Naive thymus-derived CD8-positive, alpha-beta T cell (primary cell): ENCODE results near the gene SMIM3. TPM values are rescaled to one million over a fixed set of nuclear protein-coding genes. Genes with fewer than 3 reads are reported as not detected.

ENCODE experiments used
- ATAC-seq, 2 donors: fragments of 150-1000 bp; cut with Tn5 transposase in 1 of 2; sonication (Bioruptor Pico), chemical (Tn5 transposase) in 1 of 2; 1 replicate in 1 of 2; 2 replicates in 1 of 2; pipeline ENCODE4 v1.10.0; 2021; ENCODE audit warnings: mild to moderate bottlenecking in 2 of 2, moderate library complexity in 2 of 2
- POLR2A ChIA-PET: fragments of 350-600 bp; sonication (Branson Sonifier 250); formaldehyde crosslinking; loops from one replicate; lab custom pipeline; 2021; ENCODE audit warnings: antibody characterized with exemption; lab: Charles Lee
- DNase-seq, 10 donors: peaks; one replicate each; pipeline versions ENCODE4 v3.0.0 to v3.0.0-alpha.2; 2020 to 2022
- H3K27ac Mint-ChIP-seq, 10 donors: one replicate each; pipeline ENCODE4 v1.8.0; 2020 to 2022; ENCODE audit warnings: mild to moderate bottlenecking in 10 of 10, mixed read lengths in 10 of 10, moderate library complexity in 4 of 10, inconsistent platforms in 1 of 10
- H3K27me3 Mint-ChIP-seq, 5 donors: one replicate each; pipeline ENCODE4 v1.8.0; 2021 to 2022; ENCODE audit warnings: mixed read lengths in 5 of 5
- H3K36me3 Mint-ChIP-seq, 3 donors: one replicate each; pipeline ENCODE4 v1.8.0; 2020 to 2022; ENCODE audit warnings: mixed read lengths in 3 of 3, mild to moderate bottlenecking in 2 of 3, inconsistent platforms in 1 of 3
- H3K4me1 Mint-ChIP-seq, 4 donors: one replicate each; pipeline ENCODE4 v1.8.0; 2021 to 2022; ENCODE audit warnings: mixed read lengths in 4 of 4
- H3K4me3 Mint-ChIP-seq, 10 donors: one replicate each; pipeline ENCODE4 v1.8.0; 2020 to 2022; ENCODE audit warnings: mild to moderate bottlenecking in 10 of 10, mixed read lengths in 10 of 10, moderate library complexity in 6 of 10, inconsistent platforms in 1 of 10
- H3K9me3 Mint-ChIP-seq, 9 donors: one replicate each; pipeline ENCODE4 v1.8.0; 2020 to 2022; ENCODE audit warnings: mixed read lengths in 9 of 9, mild to moderate bottlenecking in 3 of 9, inconsistent platforms in 1 of 9, moderate library complexity in 1 of 9
- polyA plus RNA-seq, 3 donors: library from polyadenylated mRNA; unstranded; fragments of 300-500 nt; fragmentation: Illumina TruSeq; gene quantifications; one replicate each; pipeline ENCODE4 v1.2.3, GENCODE V29; 2021
- total RNA-seq, 8 experiments: library from RNA in 2 of 8; stranded (reverse) in 2 of 8; gene quantifications; one replicate each; pipeline ENCODE4 v1.2.3 and lab custom pipeline; 2021 to 2026

The SMIM3 gene
- total and polyA plus RNA-seq, 5 experiments from 2014 or later = 4.1 to 12.2 (median 8.5) TPM

DNA sequence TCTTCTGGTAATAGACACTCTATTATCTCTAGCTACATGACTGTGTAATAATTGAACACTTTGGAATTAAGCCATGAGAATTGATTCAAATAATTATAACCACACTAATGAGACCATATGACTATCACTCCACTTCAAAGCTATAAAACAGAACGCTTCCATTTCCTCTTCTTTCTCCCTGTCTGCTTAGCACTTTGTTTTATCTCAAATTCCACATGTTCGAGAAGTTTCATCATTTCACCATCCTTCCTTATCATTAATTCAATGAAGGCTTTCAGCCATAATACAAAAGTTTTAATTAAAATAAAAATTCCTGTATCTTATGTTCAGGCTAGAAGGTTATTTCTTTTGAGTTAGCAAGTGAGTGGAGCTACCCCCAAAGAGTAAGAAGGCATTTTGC, 12.3 kb upstream of the SMIM3 start:
- peak overlapping the region in 1 of 10 donors; percentile 4 for H3K27ac Mint-ChIP-seq
- POLR2A ChIA-PET = no interaction called here
- ATAC-seq (no peak), DNase-seq (no peak)
- no peaks in the 10 kb centered on the region for H3K36me3 Mint-ChIP-seq
- H3K27me3 Mint-ChIP-seq = peaks cover 0 to 19% (median 0%) of the 10 kb centered on the region in 5 donors
- peaks cover 0 to 9% (median 0%) of the 10 kb centered on the region in 9 donors for H3K9me3 Mint-ChIP-seq
- H3K4me1 Mint-ChIP-seq = peaks cover 0 to 25% (median 3%) of the 10 kb centered on the region in 4 donors
- no peak overlapping the region for H3K4me3 Mint-ChIP-seq

DNA sequence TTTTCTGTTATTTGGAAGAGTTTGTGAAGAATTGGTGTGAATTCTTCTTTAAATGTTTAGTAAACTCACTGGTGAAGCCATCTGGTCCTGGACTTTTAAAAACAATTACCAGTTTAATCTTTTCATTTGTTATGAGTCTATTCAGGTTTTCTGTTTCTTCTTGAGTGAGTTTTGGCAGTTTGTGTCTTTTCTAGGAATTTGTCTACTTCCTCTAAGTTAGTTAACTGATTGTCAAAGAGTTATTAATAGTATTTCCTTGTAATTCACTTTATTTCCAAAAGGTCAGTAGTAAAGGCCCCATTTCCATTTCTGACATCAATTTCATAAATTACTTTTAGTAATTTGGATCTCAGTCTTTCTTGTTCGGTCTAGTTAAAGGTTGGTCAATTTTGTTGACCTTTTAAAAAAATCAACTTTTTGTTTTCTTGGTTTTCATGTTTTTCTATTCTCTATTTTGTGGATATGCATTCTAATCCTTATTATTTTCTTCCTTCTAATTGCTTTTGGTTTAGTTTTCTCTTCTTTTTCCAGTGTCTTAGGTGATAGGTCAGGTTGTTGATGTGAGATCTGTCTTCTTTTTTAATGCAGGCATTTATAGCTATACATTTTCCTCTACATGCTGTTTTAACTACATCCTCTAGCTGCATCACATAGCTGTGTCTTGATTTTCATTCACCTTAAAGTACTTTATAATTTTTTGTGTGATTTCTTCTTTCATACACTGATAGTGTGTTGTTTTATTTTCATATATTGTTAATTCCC, 7.3 kb upstream of the SMIM3 start:
- DNase-seq (no peak), ATAC-seq (no peak)
- Mint-ChIP-seq H3K9me3 (peaks cover 0 to 3% (median 0%) of the 10 kb centered on the region in 9 donors), H3K27ac (no peak overlapping the region), H3K4me1 (no peaks in the 10 kb centered on the region), H3K4me3 (no peak overlapping the region), H3K27me3 (peaks cover 0 to 12% (median 0%) of the 10 kb centered on the region in 5 donors), H3K36me3 (peaks cover 0 to 3% (median 0%) of the 10 kb centered on the region in 3 donors)
- POLR2A ChIA-PET = no interaction called here

DNA sequence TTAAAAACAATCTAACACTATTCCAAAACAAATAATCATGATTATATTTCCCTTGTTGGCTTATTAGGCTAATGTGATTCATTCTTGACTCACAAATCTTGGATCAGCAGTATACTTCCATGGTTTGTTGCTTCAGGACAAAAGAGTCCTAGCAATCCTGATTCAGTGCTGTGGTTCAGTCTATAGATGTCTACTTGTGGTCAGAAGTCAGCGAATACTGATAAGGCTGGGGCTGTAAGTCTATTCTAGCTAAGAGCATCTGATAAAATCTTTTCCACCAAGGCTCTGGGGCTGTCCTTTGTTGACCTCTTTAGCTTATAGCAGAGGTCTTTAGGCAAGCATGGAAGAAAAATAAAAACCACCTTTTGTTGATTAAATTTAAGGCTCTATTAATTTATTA, 4.4 kb upstream of the SMIM3 start:
- POLR2A ChIA-PET = interaction anchor here (0.6 kb wide), 1 partner anchor 9 kb away, joined by 3 read pairs; no protein-coding TSS in a partner anchor
- Mint-ChIP-seq H3K9me3 (peaks cover 0 to 3% (median 0%) of the 10 kb centered on the region in 9 donors), H3K27ac (no peak overlapping the region), H3K4me3 (no peak overlapping the region), H3K36me3 (peaks cover 0 to 3% (median 0%) of the 10 kb centered on the region in 3 donors), H3K4me1 (peaks cover 4 to 13% (median 12%) of the 10 kb centered on the region in 4 donors), H3K27me3 (peaks cover 0 to 12% (median 0%) of the 10 kb centered on the region in 5 donors)
- DNase-seq = no peak
- no peak for ATAC-seq

DNA sequence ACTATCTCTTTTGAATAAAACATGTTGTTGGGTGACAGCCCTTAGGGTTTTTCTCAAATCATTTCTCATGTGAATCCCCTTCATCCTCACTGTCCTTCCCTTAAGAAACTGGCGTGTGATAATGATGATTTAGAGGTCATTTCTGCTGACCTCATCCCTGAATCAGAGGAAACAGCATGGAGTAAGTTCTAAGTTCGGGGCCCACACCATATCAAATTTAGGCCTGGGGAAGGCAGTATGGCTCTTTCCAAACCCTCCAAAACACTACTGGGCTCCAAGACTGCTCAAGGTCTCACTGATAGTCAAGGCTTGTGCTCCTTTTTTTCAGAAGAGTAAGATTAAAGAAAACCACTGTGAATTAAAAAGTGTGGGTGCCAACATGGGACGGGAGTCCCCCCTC, 872 bp upstream of the SMIM3 start:
- ATAC-seq (no peak), DNase-seq (no peak)
- POLR2A ChIA-PET = interaction anchor here (0.6 to 2.4 kb wide), 4 partner anchors 19 to 672 kb away, joined by 3 to 21 read pairs (median 10); partner anchors contain the start of genes CD74, DCTN4 and RBM22
- H3K4me3 Mint-ChIP-seq = peak overlapping the region; percentile 80 to 100 (median 96)
- peak overlapping the region; percentile 37 to 91 (median 82) for H3K27ac Mint-ChIP-seq
- H3K9me3 Mint-ChIP-seq = no peaks in the 10 kb centered on the region
- peaks cover 21 to 48% (median 47%) of the 10 kb centered on the region in 4 donors for H3K4me1 Mint-ChIP-seq
- H3K36me3 Mint-ChIP-seq = no peaks in the 10 kb centered on the region
- peaks cover 0 to 2% (median 0%) of the 10 kb centered on the region in 5 donors for H3K27me3 Mint-ChIP-seq

DNA sequence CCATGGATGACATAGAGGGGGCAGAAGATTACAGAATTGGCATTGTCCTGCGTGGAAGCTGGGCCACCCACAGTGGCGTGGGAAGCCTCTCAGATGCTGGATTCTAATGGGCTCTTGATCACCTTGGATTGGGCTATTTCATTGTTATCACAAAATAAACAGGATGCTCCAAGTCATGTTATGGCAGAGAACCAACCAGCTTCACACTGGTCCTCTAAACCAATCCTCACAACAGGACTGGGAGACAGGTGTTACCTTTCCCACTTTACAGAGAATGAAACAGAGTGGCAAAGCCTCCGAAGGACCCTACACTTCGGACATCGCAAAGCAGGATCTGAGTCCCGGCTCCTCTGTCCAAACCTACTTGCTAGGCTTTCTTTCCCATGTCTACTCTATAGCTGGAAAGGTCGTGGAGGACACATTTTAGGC, 455 bp upstream of the SMIM3 start:
- POLR2A ChIA-PET = interaction anchor here (0.5 to 2.4 kb wide), 8 partner anchors 19 to 671 kb away, joined by 3 to 21 read pairs (median 6); partner anchors contain the start of genes CD74, DCTN4, IRGM and RBM22
- H3K36me3 Mint-ChIP-seq = no peaks in the 10 kb centered on the region
- ATAC-seq = no peak

DNA sequence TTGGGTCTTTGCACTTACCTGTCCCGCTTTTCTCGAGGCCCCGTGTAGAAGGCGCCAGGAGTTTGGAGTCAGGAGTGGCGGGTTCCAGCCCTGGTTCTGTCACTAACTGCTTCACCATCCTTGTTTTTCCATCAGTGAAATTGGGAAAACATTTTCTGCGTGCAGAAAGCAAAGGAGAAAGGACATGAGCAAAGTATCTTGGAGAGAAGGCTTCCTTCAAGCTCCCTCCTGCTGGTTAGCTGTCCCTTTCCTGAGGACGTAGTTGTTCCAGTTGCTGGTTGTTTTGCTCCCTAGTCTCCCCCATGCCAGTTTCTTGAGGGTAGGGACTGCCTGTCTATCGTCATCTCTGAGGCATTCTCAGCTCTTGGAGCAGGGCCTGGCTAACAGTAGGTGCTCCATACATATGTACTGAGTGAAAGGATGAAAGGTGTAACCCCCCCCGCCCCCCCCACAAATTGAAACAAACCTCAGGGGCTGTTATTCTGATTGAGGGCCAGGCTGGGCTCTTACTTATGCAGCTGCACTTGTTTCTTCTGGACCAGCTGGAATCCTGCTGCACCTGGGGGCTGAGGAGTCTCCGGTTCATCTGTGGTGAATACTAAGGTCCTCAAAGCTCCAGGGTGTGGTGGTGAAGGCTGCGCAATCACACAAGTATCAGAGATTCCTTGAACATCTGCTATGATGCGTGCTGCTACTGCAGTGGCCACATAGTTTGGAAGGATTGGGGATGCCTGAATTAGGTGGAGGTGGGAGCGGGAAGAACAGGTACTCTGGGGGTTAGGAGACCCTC, 1.0 kb downstream of the SMIM3 start:
- H3K4me1 Mint-ChIP-seq = peaks cover 31 to 67% (median 65%) of the 10 kb centered on the region in 4 donors
- no peaks in the 10 kb centered on the region for H3K36me3 Mint-ChIP-seq
- POLR2A ChIA-PET = interaction anchor here (1.1 to 2.4 kb wide), 7 partner anchors 9 to 107 kb away, joined by 3 to 18 read pairs (median 6); partner anchors contain the start of genes DCTN4, IRGM and RBM22
- peaks cover 0 to 2% (median 0%) of the 10 kb centered on the region in 5 donors for H3K27me3 Mint-ChIP-seq
- no peaks in the 10 kb centered on the region for H3K9me3 Mint-ChIP-seq
- DNase-seq (no peak), ATAC-seq (no peak)
- peak overlapping the region; percentile 66 to 95 (median 90) for H3K27ac Mint-ChIP-seq
- peak overlapping the region; percentile 91 to 100 (median 97) for H3K4me3 Mint-ChIP-seq

More for the DNA sequence above, 455 bp upstream of the SMIM3 start:
- no peak for DNase-seq
- peaks cover 24 to 53% (median 51%) of the 10 kb centered on the region in 4 donors for H3K4me1 Mint-ChIP-seq
- H3K4me3 Mint-ChIP-seq = peak overlapping the region; percentile 80 to 100 (median 96)
- H3K9me3 Mint-ChIP-seq = no peaks in the 10 kb centered on the region
- peaks cover 0 to 2% (median 0%) of the 10 kb centered on the region in 5 donors for H3K27me3 Mint-ChIP-seq
- H3K27ac Mint-ChIP-seq = peak overlapping the region; percentile 37 to 91 (median 82)

DNA sequence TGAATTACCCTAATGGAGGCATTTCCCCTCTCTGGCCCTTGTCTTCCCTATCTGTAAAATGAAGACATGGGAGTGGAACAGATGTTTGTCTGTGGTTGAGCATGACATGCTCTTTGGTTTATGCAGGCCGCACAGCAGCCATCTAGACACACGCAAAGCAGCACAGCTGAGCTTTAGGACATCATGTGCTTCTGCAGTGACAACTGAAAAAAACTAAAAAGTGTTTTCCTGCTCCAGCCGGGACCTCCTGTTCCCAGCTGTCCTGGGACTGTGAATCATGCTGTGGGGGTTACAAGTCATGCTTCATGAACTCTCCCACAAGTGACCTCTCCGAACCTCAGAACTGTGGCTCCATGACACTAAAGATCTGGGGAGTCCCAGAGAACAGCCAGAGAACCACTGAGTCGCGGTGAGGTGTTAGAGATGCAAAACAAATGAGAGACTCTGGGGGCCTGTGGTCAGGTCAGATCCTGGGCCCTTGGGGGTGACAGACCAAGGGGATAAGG, 1.7 kb downstream of the SMIM3 start:
- Mint-ChIP-seq H3K4me3 (peak overlapping the region; percentile 46 to 100 (median 93)), H3K27me3 (peaks cover 0 to 2% (median 0%) of the 10 kb centered on the region in 5 donors), H3K4me1 (peaks cover 34 to 74% (median 70%) of the 10 kb centered on the region in 4 donors), H3K9me3 (no peaks in the 10 kb centered on the region), H3K36me3 (no peaks in the 10 kb centered on the region), H3K27ac (peak overlapping the region in 9 of 10 donors; percentile 62 to 92 (median 81))
- POLR2A ChIA-PET = interaction anchor here (1.1 to 2.4 kb wide), 3 partner anchors 17 to 80 kb away, joined by 3 to 18 read pairs (median 9); partner anchors contain the start of genes DCTN4 and RBM22
- no peak for DNase-seq
- ATAC-seq = no peak

DNA sequence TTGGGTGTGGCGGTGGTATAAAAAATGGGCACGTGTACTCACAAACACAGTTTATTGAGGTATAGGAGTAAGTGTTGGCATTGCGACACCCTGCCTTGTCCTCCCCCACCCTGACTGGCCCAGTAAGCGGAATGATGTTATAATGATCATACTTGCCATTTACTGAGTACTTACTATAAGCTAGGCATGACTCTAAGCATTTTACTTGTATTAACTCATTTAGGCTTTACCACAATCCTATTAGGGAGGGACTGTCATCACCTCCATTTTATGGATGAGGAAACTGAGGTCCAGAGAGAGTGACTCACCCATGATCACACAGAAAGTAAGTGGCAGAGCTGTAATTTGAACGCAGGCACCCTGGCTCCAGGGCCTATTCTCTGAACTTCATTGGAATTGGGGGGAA, 2.3 kb downstream of the SMIM3 start:
- no peaks in the 10 kb centered on the region for H3K36me3 Mint-ChIP-seq
- H3K9me3 Mint-ChIP-seq = no peaks in the 10 kb centered on the region
- DNase-seq = no peak
- POLR2A ChIA-PET = interaction anchor here (0.9 to 1.4 kb wide), 2 partner anchors 22 kb away, joined by 4 to 9 read pairs; partner anchors contain the start of gene DCTN4
- H3K27me3 Mint-ChIP-seq = peaks cover 0 to 1% (median 0%) of the 10 kb centered on the region in 5 donors
- peak overlapping the region in 5 of 10 donors; percentile 50 to 97 (median 67) for H3K4me3 Mint-ChIP-seq
- ATAC-seq = no peak
- H3K4me1 Mint-ChIP-seq = peaks cover 35 to 77% (median 74%) of the 10 kb centered on the region in 4 donors
- peak overlapping the region in 9 of 10 donors; percentile 17 to 83 (median 66) for H3K27ac Mint-ChIP-seq

DNA sequence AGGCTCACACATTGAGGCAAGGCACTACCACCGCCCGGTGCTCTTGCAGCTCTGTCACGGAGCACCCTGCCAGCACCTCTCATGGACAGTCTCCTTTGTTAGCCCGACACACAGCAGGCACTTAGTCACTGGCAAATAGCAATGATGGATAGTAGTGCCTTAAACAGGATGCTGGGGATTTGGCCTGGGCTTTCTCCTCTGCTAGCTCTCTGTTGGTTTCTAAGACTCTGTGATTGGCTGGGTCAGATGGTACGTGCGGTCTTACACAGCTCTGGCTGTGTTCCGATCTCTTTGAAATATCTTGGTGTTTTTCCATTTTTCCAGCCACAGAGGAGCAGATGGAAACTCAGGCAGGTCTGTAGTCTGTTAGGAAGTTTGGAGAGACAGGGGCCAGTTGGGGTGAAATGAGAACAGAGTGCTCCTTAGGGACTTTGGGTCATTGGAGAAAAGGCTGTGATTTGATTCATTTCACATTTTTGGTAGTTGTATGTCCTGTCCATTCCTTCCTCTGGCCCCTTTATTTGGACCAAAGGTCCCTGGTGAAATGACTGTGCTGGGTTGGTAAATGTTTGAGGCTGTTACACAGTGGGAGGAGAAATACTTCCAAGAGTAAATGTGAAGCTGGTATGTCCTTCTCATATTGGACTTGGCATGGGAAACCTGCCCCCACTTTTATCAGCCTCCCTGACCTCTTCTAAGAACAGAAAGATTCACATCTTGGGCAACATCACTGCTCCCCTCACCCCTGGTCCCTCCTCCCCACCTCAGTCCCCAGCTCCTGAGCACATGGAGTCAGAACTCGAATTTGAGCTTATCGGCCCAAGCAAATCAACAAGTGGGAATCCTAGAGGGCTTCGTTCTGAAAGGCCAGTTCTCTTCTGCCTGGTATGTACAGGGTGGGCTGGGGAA, 3.4 kb downstream of the SMIM3 start:
- POLR2A ChIA-PET = interaction anchor here (0.9 to 2.1 kb wide), 5 partner anchors 21 to 86 kb away, joined by 3 to 6 read pairs (median 3); partner anchors contain the start of genes DCTN4 and RBM22
- H3K4me1 Mint-ChIP-seq = peaks cover 37 to 86% (median 78%) of the 10 kb centered on the region in 4 donors
- peak overlapping the region; percentile 58 to 94 (median 82) for H3K27ac Mint-ChIP-seq
- H3K9me3 Mint-ChIP-seq = no peaks in the 10 kb centered on the region
- ATAC-seq (no peak), DNase-seq (no peak)
- peak overlapping the region in 2 of 10 donors; percentile 19 to 45 for H3K4me3 Mint-ChIP-seq
- no peaks in the 10 kb centered on the region for H3K36me3 Mint-ChIP-seq
- no peaks in the 10 kb centered on the region for H3K27me3 Mint-ChIP-seq

DNA sequence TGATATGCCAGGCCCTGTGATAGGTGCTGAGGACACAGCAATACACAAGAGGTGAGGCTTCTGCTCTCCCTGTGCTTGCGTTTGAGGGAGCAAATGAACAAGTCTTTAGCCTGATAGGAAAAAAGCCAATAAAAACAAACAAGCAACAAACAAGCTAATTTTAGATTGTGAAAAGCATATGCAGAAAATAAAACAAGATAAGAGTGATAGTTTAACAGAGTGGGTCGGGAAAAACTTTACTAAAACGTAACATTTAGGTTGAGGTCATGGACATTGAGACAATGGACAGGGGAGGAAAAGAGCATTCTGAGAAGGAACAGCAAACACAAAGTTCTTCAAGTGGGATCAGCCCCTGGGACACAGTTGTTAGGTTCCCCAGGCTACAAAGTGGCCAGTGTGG, 4.3 kb downstream of the SMIM3 start:
- no peaks in the 10 kb centered on the region for H3K36me3 Mint-ChIP-seq
- DNase-seq (no peak), ATAC-seq (no peak)
- H3K27ac Mint-ChIP-seq = peak overlapping the region; percentile 66 to 94 (median 88)
- no peaks in the 10 kb centered on the region for H3K27me3 Mint-ChIP-seq
- peak overlapping the region; percentile 0 to 78 (median 70) for H3K4me3 Mint-ChIP-seq
- no peaks in the 10 kb centered on the region for H3K9me3 Mint-ChIP-seq
- POLR2A ChIA-PET = interaction anchor here (1.0 to 2.1 kb wide), 6 partner anchors 10 to 333 kb away, joined by 3 to 6 read pairs (median 3); partner anchors contain the start of genes RBM22 and RPS14
- peaks cover 34 to 90% (median 83%) of the 10 kb centered on the region in 4 donors for H3K4me1 Mint-ChIP-seq
